ENCODE measurements around the gene LOX.
"Not testable (repeated sequence)": the region's sequence is repeated elsewhere in the genome, so short reads cannot be mapped to it uniquely, and the experiment has no call there.

The LOX gene

DNA sequence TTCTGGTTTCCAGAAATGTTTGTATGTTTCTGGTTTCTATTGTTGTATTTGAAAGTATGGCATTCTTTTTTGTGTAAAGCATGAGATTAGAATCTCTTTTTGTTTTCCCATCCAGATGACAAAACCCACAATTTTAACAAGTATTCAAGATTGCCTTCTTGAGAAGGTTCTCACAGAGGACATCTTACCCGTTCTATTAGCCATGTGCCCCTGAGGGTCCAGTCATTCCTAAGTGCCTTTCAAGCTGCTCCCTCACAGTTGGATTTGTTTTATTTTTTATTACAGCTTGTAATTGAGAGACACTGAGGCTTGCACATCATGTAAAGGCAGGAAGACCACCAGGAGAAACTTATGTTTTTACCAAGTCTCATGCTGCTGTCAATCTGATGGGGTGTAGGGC lies 19.3 kb upstream of the LOX start:
- H2BK120ac ChIP-seq (ENCODE audit: low read depth, low read length), result no peak overlapping the region
- no CpG with 5 or more reads among the region's 1 CpG for WGBS, 2 donors (ENCODE audit: extremely low coverage in 2 of 2, insufficient read length in 2 of 2, insufficient replicate concordance in 1 of 2)
- no peak overlapping the region for H4K91ac ChIP-seq (ENCODE audit: low read depth, low read length, poor library complexity)
- no peak overlapping the region for H2BK12ac ChIP-seq (ENCODE audit: low read length)
- no peak overlapping the region for H3K4ac ChIP-seq (ENCODE audit: low read length)
- no peak overlapping the region for H3K18ac ChIP-seq (ENCODE audit: low read length)
- H3K27me3 ChIP-seq (ENCODE audit: control insufficient read depth in 3 of 3, insufficient read depth in 3 of 3, low read depth in 1 of 3, low read length in 3 of 3), result no peaks in the 10 kb centered on the region
- no peak for DNase-seq (ENCODE audit: low spot score)
- H3K4me2 ChIP-seq (ENCODE audit: insufficient read depth, low read length, poor library complexity, severe bottlenecking), result no peak overlapping the region
- H3K9me3 ChIP-seq (replicated peaks in 1 of 2; ENCODE audit: control insufficient read depth in 2 of 2, insufficient read depth in 1 of 2, low read depth in 1 of 2, low read length in 2 of 2), result no peaks in the 10 kb centered on the region
- no peak overlapping the region for H2AFZ ChIP-seq (ENCODE audit: low read length)
- no peak overlapping the region for H3K9ac ChIP-seq (ENCODE audit: low read depth, low read length, poor library complexity)
- H3K4me3 ChIP-seq (ENCODE audit: low read length in 2 of 2), result no peak overlapping the region
- no peak overlapping the region for H3K27ac ChIP-seq (replicated peaks; ENCODE audit: low read length)
- H2BK5ac ChIP-seq (ENCODE audit: low read length), result no peak overlapping the region
- no peak overlapping the region for H2BK15ac ChIP-seq (ENCODE audit: low read length)
- no peak overlapping the region for H3K23ac ChIP-seq (ENCODE audit: low read depth, low read length, poor library complexity)
- H3K4me1 ChIP-seq (ENCODE audit: control insufficient read depth in 2 of 2, insufficient read depth in 1 of 2, low read depth in 1 of 2, low read length in 2 of 2), result peaks cover 2% of the 10 kb centered on the region in 2 donors
- H4K8ac ChIP-seq (ENCODE audit: low read depth, low read length), result no peak overlapping the region
- H3K79me1 ChIP-seq (ENCODE audit: low read depth, low read length), result no peaks in the 10 kb centered on the region
- no peaks in the 10 kb centered on the region for H3K36me3 ChIP-seq (replicated peaks in 1 of 2; ENCODE audit: control insufficient read depth in 2 of 2, insufficient read depth in 2 of 2, low read length in 2 of 2)
- H3K14ac ChIP-seq (ENCODE audit: low read length), result no peak overlapping the region
- no peak overlapping the region for H2AK5ac ChIP-seq (ENCODE audit: low read depth, low read length)

DNA sequence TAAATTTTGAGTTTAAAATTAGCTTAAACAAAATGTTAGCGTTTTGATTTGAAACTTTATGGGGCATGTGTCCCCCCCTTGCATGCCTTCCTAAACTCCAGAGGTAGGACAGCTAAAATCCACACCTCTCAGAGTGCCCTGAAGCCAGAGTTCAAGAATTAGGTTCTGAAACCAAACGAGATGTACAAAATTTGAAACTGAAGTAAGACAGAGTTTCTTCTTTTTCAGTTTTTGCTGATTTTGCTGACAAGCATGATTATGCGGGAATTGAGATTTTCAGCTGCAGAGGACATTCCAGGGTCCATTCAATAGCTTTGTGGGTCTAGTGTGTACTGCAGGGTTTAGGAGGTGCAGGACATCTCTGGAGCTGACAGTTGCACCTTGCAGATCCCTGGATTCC lies 17.1 kb upstream of the LOX start:
- H2AFZ ChIP-seq (ENCODE audit: low read length), result no peak overlapping the region
- H3K36me3 ChIP-seq (replicated peaks in 1 of 2; ENCODE audit: control insufficient read depth in 2 of 2, insufficient read depth in 2 of 2, low read length in 2 of 2), result no peaks in the 10 kb centered on the region
- H2BK5ac ChIP-seq (ENCODE audit: low read length), result no peak overlapping the region
- no peaks in the 10 kb centered on the region for H3K9me3 ChIP-seq (replicated peaks in 1 of 2; ENCODE audit: control insufficient read depth in 2 of 2, insufficient read depth in 1 of 2, low read depth in 1 of 2, low read length in 2 of 2)
- H2BK12ac ChIP-seq (ENCODE audit: low read length), result no peak overlapping the region
- H2BK120ac ChIP-seq (ENCODE audit: low read depth, low read length), result no peak overlapping the region
- no peak for DNase-seq (ENCODE audit: low spot score)
- H3K4ac ChIP-seq (ENCODE audit: low read length), result no peak overlapping the region
- no peak overlapping the region for H3K4me2 ChIP-seq (ENCODE audit: insufficient read depth, low read length, poor library complexity, severe bottlenecking)
- H3K4me1 ChIP-seq (ENCODE audit: control insufficient read depth in 2 of 2, insufficient read depth in 1 of 2, low read depth in 1 of 2, low read length in 2 of 2), result peaks cover 2% of the 10 kb centered on the region in 2 donors
- H4K91ac ChIP-seq (ENCODE audit: low read depth, low read length, poor library complexity), result no peak overlapping the region
- no peak overlapping the region for H3K9ac ChIP-seq (ENCODE audit: low read depth, low read length, poor library complexity)
- H3K14ac ChIP-seq (ENCODE audit: low read length), result no peak overlapping the region
- no peak overlapping the region for H3K4me3 ChIP-seq (ENCODE audit: low read length in 2 of 2)
- H3K23ac ChIP-seq (ENCODE audit: low read depth, low read length, poor library complexity), result no peak overlapping the region
- no peak overlapping the region for H2AK5ac ChIP-seq (ENCODE audit: low read depth, low read length)
- no peaks in the 10 kb centered on the region for H3K27me3 ChIP-seq (ENCODE audit: control insufficient read depth in 3 of 3, insufficient read depth in 3 of 3, low read depth in 1 of 3, low read length in 3 of 3)
- no peak overlapping the region for H2BK15ac ChIP-seq (ENCODE audit: low read length)
- H3K79me1 ChIP-seq (ENCODE audit: low read depth, low read length), result no peaks in the 10 kb centered on the region
- H4K8ac ChIP-seq (ENCODE audit: low read depth, low read length), result no peak overlapping the region
- no CpG with 5 or more reads among the region's 3 CpGs for WGBS, 2 donors (ENCODE audit: extremely low coverage in 2 of 2, insufficient read length in 2 of 2, insufficient replicate concordance in 1 of 2)
- H3K18ac ChIP-seq (ENCODE audit: low read length), result no peak overlapping the region
- H3K27ac ChIP-seq (replicated peaks; ENCODE audit: low read length), result no peak overlapping the region

DNA sequence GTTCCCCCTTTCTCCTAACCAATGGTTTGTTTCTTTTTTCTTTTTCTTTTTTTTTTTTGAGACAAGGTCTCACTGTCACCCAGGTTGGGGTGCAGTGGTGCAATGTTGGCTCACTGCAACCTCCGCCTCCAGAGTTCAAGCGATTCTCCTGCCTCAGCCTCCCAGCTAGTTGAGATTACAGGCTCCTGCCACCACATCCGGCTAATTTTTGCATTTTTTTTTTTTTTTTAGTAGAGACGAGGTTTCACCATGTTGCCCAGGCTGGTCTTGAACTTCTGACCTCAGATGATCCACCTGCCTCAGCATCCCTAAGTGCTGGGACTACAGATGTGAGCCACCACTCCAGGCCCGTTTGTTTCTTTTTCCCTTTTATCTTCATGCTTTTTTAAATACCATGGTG lies 16.2 kb upstream of the LOX start:
- H3K4me1 ChIP-seq (ENCODE audit: control insufficient read depth in 2 of 2, insufficient read depth in 1 of 2, low read depth in 1 of 2, low read length in 2 of 2); H3K36me3 ChIP-seq (replicated peaks in 1 of 2; ENCODE audit: control insufficient read depth in 2 of 2, insufficient read depth in 2 of 2, low read length in 2 of 2); H2BK12ac ChIP-seq (ENCODE audit: low read length); H4K91ac ChIP-seq (ENCODE audit: low read depth, low read length, poor library complexity); H2BK120ac ChIP-seq (ENCODE audit: low read depth, low read length); DNase-seq (ENCODE audit: low spot score); H3K4me2 ChIP-seq (ENCODE audit: insufficient read depth, low read length, poor library complexity, severe bottlenecking); H3K4me3 ChIP-seq (ENCODE audit: low read length in 2 of 2); H4K8ac ChIP-seq (ENCODE audit: low read depth, low read length); H3K18ac ChIP-seq (ENCODE audit: low read length); H2BK5ac ChIP-seq (ENCODE audit: low read length); H3K23ac ChIP-seq (ENCODE audit: low read depth, low read length, poor library complexity); H3K9me3 ChIP-seq (replicated peaks in 1 of 2; ENCODE audit: control insufficient read depth in 2 of 2, insufficient read depth in 1 of 2, low read depth in 1 of 2, low read length in 2 of 2); H3K79me1 ChIP-seq (ENCODE audit: low read depth, low read length); H3K4ac ChIP-seq (ENCODE audit: low read length); H2AFZ ChIP-seq (ENCODE audit: low read length); H3K14ac ChIP-seq (ENCODE audit: low read length); H2AK5ac ChIP-seq (ENCODE audit: low read depth, low read length); H3K9ac ChIP-seq (ENCODE audit: low read depth, low read length, poor library complexity); H2BK15ac ChIP-seq (ENCODE audit: low read length); H3K27me3 ChIP-seq (ENCODE audit: control insufficient read depth in 3 of 3, insufficient read depth in 3 of 3, low read depth in 1 of 3, low read length in 3 of 3); H3K27ac ChIP-seq (replicated peaks; ENCODE audit: low read length): not testable (repeated sequence)
- WGBS, 2 donors (ENCODE audit: extremely low coverage in 2 of 2, insufficient read length in 2 of 2, insufficient replicate concordance in 1 of 2), result no CpG with 5 or more reads among the region's 5 CpGs

DNA sequence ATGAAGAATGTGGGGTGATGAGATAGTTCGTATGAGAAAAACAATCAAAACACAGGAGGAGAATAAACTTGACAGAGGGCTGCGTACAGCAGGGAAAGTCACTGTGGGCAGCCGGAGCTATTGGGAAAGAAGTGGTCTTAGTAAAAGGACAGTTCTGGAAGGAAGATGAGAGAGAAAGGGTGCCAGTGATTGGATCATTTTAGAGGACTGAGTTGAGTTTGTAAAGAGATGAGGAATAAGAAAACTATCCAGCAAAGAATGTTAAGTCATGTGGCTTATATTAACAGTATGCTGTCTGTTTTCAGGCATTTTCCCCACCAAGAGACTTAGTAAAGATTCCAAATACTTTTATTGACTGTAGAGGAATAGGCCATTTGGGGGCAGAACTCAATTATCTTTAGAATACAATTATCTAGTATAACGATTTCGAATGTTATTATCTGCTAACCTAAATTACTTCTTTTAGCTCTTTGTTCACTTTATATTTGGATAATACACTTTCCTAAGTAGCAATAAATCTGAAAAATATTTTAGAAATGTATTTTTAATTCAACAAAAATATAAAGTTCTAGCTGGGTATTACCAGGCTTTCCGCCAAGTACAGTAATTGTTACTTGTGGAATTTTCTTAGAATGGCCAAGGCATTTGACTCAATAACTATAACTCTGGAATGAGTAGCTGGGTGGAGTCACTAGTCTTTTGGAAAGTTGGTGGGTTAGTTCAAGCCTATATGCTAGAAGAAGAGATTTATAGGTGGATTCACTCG lies 15.5 kb upstream of the LOX start:
- Histone ChIP-seq H3K27ac (replicated peaks; ENCODE audit: low read length) (no peak overlapping the region), H3K18ac (ENCODE audit: low read length) (no peak overlapping the region)

More for the DNA sequence above, 15.5 kb upstream of the LOX start:
- Histone ChIP-seq H2AFZ (ENCODE audit: low read length) (no peak overlapping the region), H4K91ac (ENCODE audit: low read depth, low read length, poor library complexity) (no peak overlapping the region), H2BK12ac (ENCODE audit: low read length) (no peak overlapping the region), H2AK5ac (ENCODE audit: low read depth, low read length) (no peak overlapping the region), H2BK15ac (ENCODE audit: low read length) (no peak overlapping the region), H3K4me2 (ENCODE audit: insufficient read depth, low read length, poor library complexity, severe bottlenecking) (no peak overlapping the region), H3K4ac (ENCODE audit: low read length) (no peak overlapping the region), H3K4me1 (ENCODE audit: control insufficient read depth in 2 of 2, insufficient read depth in 1 of 2, low read depth in 1 of 2, low read length in 2 of 2) (peaks cover 0 to 2% of the 10 kb centered on the region in 2 donors), H4K8ac (ENCODE audit: low read depth, low read length) (no peak overlapping the region), H3K79me1 (ENCODE audit: low read depth, low read length) (no peaks in the 10 kb centered on the region), H2BK120ac (ENCODE audit: low read depth, low read length) (no peak overlapping the region), H3K4me3 (ENCODE audit: low read length in 2 of 2) (no peak overlapping the region), H3K36me3 (replicated peaks in 1 of 2; ENCODE audit: control insufficient read depth in 2 of 2, insufficient read depth in 2 of 2, low read length in 2 of 2) (no peaks in the 10 kb centered on the region), H3K14ac (ENCODE audit: low read length) (no peak overlapping the region), H2BK5ac (ENCODE audit: low read length) (no peak overlapping the region), H3K23ac (ENCODE audit: low read depth, low read length, poor library complexity) (no peak overlapping the region), H3K9ac (ENCODE audit: low read depth, low read length, poor library complexity) (no peak overlapping the region), H3K27me3 (ENCODE audit: control insufficient read depth in 3 of 3, insufficient read depth in 3 of 3, low read depth in 1 of 3, low read length in 3 of 3) (no peaks in the 10 kb centered on the region), H3K9me3 (replicated peaks in 1 of 2; ENCODE audit: control insufficient read depth in 2 of 2, insufficient read depth in 1 of 2, low read depth in 1 of 2, low read length in 2 of 2) (no peaks in the 10 kb centered on the region)
- DNase-seq (ENCODE audit: low spot score), result no peak
- no CpG with 5 or more reads among the region's 7 CpGs for WGBS, 2 donors (ENCODE audit: extremely low coverage in 2 of 2, insufficient read length in 2 of 2, insufficient replicate concordance in 1 of 2)

Data from neuronal stem cell (in vitro differentiated cells).